Heart right ventricle (tissue), 16 donors: ENCODE data around the gene FAM83F. TPM values are rescaled to one million over a fixed set of nuclear protein-coding genes. Genes with fewer than 3 reads are reported as not detected.

Experiments
- ATAC-seq, 8 donors: fragments of 200-7000 bp; cut with Tn5 transposase; one replicate each; pipeline ENCODE4 v1.9.1; 2020; ENCODE audit warnings: mild to moderate bottlenecking in 8 of 8, moderate library complexity in 8 of 8, moderate number of reproducible peaks in 1 of 8
- DNase-seq, 2 donors: peaks; one replicate each; pipeline ENCODE4 v3.0.0-alpha.2; 2020
- H3K27ac ChIP-seq, 10 donors: fragments of 200-600 bp; sonication (generic) in 2 of 10; one replicate each; pipeline versions ENCODE4 v1.5.0 to v1.8.0; 2020 to 2022; ENCODE audit warnings: mild to moderate bottlenecking in 3 of 10
- H3K27me3 ChIP-seq, 7 donors: fragments of 200-600 bp; one replicate each; pipeline ENCODE4 v1.8.0; 2021 to 2022; ENCODE audit warnings: mild to moderate bottlenecking in 2 of 7
- H3K36me3 ChIP-seq, 9 donors: fragments of 200-600 bp; sonication (generic) in 1 of 9; one replicate each; pipeline versions ENCODE4 v1.5.0 to v1.8.0; 2020 to 2022; ENCODE audit warnings: mild to moderate bottlenecking in 2 of 9
- H3K4me1 ChIP-seq, 9 donors: fragments of 200-600 bp; sonication (generic) in 1 of 9; one replicate each; pipeline versions ENCODE4 v1.5.0 to v1.8.0; 2020 to 2022; ENCODE audit warnings: mild to moderate bottlenecking in 4 of 9
- H3K4me3 ChIP-seq, 10 donors: fragments of 200-600 bp; sonication (generic) in 2 of 10; one replicate each; pipeline versions ENCODE4 v1.5.0 to v1.8.0; 2020 to 2022; ENCODE audit warnings: mild to moderate bottlenecking in 7 of 10, moderate library complexity in 2 of 10
- H3K9me3 ChIP-seq, 11 donors: fragments of 200-600 bp in 10 of 11; sonication (generic) in 2 of 11; one replicate each; pipeline versions ENCODE4 v1.5.0 to v1.8.0; 2013 to 2022; ENCODE audit warnings: mild to moderate bottlenecking in 2 of 11, control low read depth in 1 of 11, moderate library complexity in 1 of 11
- CTCF ChIP-seq, 9 donors: fragments of 200-600 bp; sonication (generic) in 2 of 9; IDR thresholded peaks; one replicate each; pipeline versions ENCODE4 v1.5.0 to v1.8.0; 2021 to 2022; ENCODE audit warnings: antibody characterized with exemption in 9 of 9, mild to moderate bottlenecking in 5 of 9, moderate library complexity in 1 of 9
- WGBS, 2 donors: extraction: QIAGEN DNeasy Blood & Tissue Kit; methylation state at CpG; one replicate each; pipeline ENCODE4 v1.1.7; 2013; ENCODE audit warnings: inconsistent platforms in 1 of 2; 5-methylcytosine and 5-hydroxymethylcytosine counted together
- intact Hi-C, 10 donors: fragments of 100-400 bp; cut with DNase I; formaldehyde crosslinking; loops; one replicate each; pipeline versions ENCODE4 v1.11.1 to v1.14.2; 2022
- polyA plus RNA-seq, 2 donors: library from polyadenylated mRNA; stranded (reverse); fragments of 200-250 nt; gene quantifications; one replicate each; pipeline ENCODE4 v1.2.3, GENCODE V29; 2013
- total RNA-seq, 10 donors: library from RNA; stranded (reverse); fragmentation: NEBNext Ultra II Directional in 3 of 10; extraction: Animal tissue kit (Norgen Biotek cat#: 25700) in 3 of 10; gene quantifications; one replicate each; pipeline versions ENCODE4 v1.2.1 to v1.2.4, GENCODE V29; 2021 to 2023
- donor health status: Arrhythmogenic right ventricular cardiomyopathy.
- donor health status: ischemic (EF 13 %, LVEDD 7.1; RV severe dilation, severe dysfunction).
- donor health status: healthy with polysubstance abuse.
- donor health status: DM: no; HTN: yes; CAD: no.
- donor health status: DM: no; HTN: no; CAD: no.
- donor health status: ischemic (EF 25% LVEDD 6.9; RV normal size, moderate dysfunction).
- donor health status: ischemic (EF 25% LVEDD 5.7; RV mildly dilated, moderate dysfunction).
- donor health status: healthy.
- donor health status: DM: yes; HTN: yes; CAD: no.
- donor health status: Ischemic cardiomyopathy.
- donor health status: ischemic (EF 35%, LVEDD 5.7; RV mildly dilated, moderate dysfunction).
- donor health status: nonischemic (EF 11% LVEDD 7.7; RV severe dilation, severe dysfunction).
- donor health status: DM: yes; HTN: yes; CAD: no.
- donor health status: PGD.
- donor health status: ischemic (EF 29% LVEDD 5.4; RV normal size, mild dysfunction).
- donor health status: nonischemic (EF 23%, LVEDD 6.1; RV moderate dilation, normal function).

The FAM83F gene
- total and polyA plus RNA-seq, 12 donors: 1.1 to 9.7 (median 2.3) TPM

- no peak overlapping the region for H3K27ac ChIP-seq
- no peaks in the 10 kb centered on the region for H3K9me3 ChIP-seq
- ATAC-seq (no peak), DNase-seq (no peak)
- no peaks in the 10 kb centered on the region for H3K4me1 ChIP-seq
- TF ChIP-seq CTCF (IDR thresholded peaks at IDR 0.05): no peak
- intact Hi-C loops: loop anchor here in 1 of 10 donors (10.0 kb wide), 1 partner anchor 74 kb away; no protein-coding TSS in a partner anchor
- 89 to 90% methylated on average over 9 of the region's 9 CpGs for WGBS, 2 donors
- H3K27me3 ChIP-seq: peaks cover 0 to 20% (median 0%) of the 10 kb centered on the region in 7 donors
- H3K4me3 ChIP-seq: no peak overlapping the region
- no peaks in the 10 kb centered on the region for H3K36me3 ChIP-seq
Observed at GRCh38 chr22:40019100-40019499, 24.3 kb downstream of the FAM83F start.

GRCh38 chr22:40020956-40021355 lies 26.2 kb downstream of the FAM83F start:
- Histone ChIP-seq H3K9me3 (no peaks in the 10 kb centered on the region), H3K36me3 (no peaks in the 10 kb centered on the region), H3K4me1 (peaks cover 0 to 8% (median 6%) of the 10 kb centered on the region in 9 donors), H3K27ac (no peak overlapping the region), H3K27me3 (peaks cover 0 to 17% (median 0%) of the 10 kb centered on the region in 7 donors), H3K4me3 (no peak overlapping the region)
- intact Hi-C loops: loop anchor here in 8 of 10 donors (5.0 to 10.0 kb wide), 9 partner anchors 79 to 489 kb away; partner anchors contain the start of gene RPS19BP1 (in 1 of the 8)
- DNase-seq (no peak), ATAC-seq (no peak)
- no peak for TF ChIP-seq CTCF (IDR thresholded peaks at IDR 0.05)
- 83 to 89% methylated on average over 7 of the region's 7 CpGs for WGBS, 2 donors

DNA sequence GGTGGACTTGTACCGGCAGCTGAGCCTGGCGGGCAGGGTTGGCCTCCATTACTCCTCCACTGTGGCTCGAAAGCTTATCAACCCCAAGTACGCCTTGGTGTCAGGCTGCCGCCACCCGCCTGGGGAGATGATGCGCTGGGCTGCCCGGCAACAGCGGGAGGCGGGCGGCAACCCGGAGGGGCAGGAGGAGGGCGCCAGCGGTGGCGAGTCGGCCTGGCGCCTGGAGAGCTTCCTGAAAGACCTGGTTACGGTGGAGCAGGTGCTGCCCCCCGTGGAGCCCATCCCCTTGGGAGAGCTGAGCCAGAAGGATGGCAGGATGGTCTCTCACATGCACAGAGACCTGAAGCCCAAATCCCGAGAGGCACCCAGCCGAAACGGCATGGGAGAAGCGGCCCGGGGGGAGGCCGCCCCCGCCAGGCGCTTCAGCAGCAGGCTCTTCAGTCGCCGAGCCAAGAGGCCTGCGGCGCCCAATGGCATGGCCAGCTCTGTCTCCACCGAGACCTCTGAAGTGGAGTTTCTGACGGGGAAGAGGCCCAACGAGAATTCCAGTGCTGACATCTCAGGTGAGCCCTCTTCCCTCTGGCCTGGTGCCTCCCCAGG lies 26.7 kb downstream of the FAM83F start:
- Histone ChIP-seq H3K36me3 (no peaks in the 10 kb centered on the region), H3K4me3 (no peak overlapping the region), H3K27me3 (peaks cover 0 to 12% (median 0%) of the 10 kb centered on the region in 7 donors), H3K4me1 (peaks cover 0 to 8% (median 6%) of the 10 kb centered on the region in 9 donors), H3K9me3 (no peaks in the 10 kb centered on the region), H3K27ac (no peak overlapping the region)
- DNase-seq (no peak), ATAC-seq (no peak)
- 87 to 89% methylated on average over 34 of the region's 34 CpGs for WGBS, 2 donors
- TF ChIP-seq CTCF (IDR thresholded peaks at IDR 0.05): no peak
- intact Hi-C loops: loop anchor here in 8 of 10 donors (5.0 to 10.0 kb wide), 9 partner anchors 79 to 489 kb away; partner anchors contain the start of gene RPS19BP1 (in 1 of the 8)

DNA sequence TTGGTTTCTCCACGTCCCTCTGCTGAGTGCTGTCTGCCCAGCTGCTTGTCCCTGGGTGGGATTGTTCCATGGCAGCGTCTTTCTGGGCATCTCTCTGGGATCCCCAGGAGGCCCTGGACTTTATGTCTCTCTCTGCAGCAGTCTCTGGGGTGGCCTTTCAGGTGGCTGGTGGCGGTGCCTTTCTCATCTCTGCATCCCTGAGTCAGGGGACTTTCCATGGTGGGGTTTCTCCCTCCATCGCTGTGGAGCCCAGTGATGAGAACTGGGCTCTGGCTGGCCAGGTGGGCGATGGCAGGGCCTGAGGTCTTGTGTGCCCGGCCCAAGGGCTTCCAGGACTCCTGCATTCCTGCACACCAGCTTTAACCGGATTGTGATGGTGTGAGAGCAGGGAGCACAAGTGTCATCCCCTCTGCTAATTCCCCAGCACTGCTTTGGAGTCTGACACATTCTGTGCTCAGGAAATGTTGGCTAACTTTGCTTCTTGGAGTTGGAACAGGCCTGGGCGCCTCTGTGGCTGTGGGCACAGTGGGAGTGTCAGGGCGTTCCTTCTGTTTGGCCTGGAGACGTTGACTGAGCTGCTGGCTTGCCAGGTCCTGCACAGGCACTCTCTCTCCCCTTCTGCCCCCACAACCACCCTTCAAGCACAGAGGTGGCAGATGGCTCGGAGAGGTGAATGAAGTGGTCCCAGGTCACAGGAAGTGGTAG lies 27.9 kb downstream of the FAM83F start:
- WGBS, 2 donors: 81 to 82% methylated on average over 11 of the region's 11 CpGs
- intact Hi-C loops: loop anchor here in 8 of 10 donors (2.0 to 10.0 kb wide), 10 partner anchors 80 to 490 kb away; partner anchors contain the start of gene RPS19BP1 (in 1 of the 8)
- Histone ChIP-seq H3K9me3 (no peaks in the 10 kb centered on the region), H3K27ac (no peak overlapping the region), H3K4me1 (peaks cover 0 to 8% (median 6%) of the 10 kb centered on the region in 9 donors), H3K36me3 (no peaks in the 10 kb centered on the region), H3K4me3 (no peak overlapping the region), H3K27me3 (peaks cover 0 to 12% (median 0%) of the 10 kb centered on the region in 7 donors)
- ATAC-seq (no peak), DNase-seq (no peak)
- TF ChIP-seq CTCF (IDR thresholded peaks at IDR 0.05): no peak
